GM12864 (cell line): ENCODE results near the gene RHBDD1.

Source experiments
- DNase-seq: peaks from one replicate; pipeline ENCODE4 v3.0.0-alpha.2; 2011; ENCODE audit warnings: low read depth
- H3K4me3 ChIP-seq: 2 replicates; pipeline ENCODE4 v1.5.1; 2011; ENCODE audit warnings: mild to moderate bottlenecking, low read depth, low read length, control low read depth
- CTCF ChIP-seq: IDR thresholded peaks from 2 replicates; pipeline ENCODE4 v1.5.1; 2011; ENCODE audit warnings: low read depth, mild to moderate bottlenecking, moderate library complexity, low read length, control low read depth, inconsistent platforms; ENCODE audit errors: missing control alignments

The RHBDD1 gene

GRCh38 chr2:226884166-226884565, 48.3 kb downstream of the RHBDD1 start:
- TF ChIP-seq CTCF: no peak
- no peak overlapping the region for H3K4me3 ChIP-seq
- no peak for DNase-seq

- TF ChIP-seq CTCF: no peak
- no peak overlapping the region for H3K4me3 ChIP-seq
- no peak for DNase-seq
These were observed 50.0 kb downstream of the RHBDD1 start for GRCh38 chr2:226885769-226886435.

DNA sequence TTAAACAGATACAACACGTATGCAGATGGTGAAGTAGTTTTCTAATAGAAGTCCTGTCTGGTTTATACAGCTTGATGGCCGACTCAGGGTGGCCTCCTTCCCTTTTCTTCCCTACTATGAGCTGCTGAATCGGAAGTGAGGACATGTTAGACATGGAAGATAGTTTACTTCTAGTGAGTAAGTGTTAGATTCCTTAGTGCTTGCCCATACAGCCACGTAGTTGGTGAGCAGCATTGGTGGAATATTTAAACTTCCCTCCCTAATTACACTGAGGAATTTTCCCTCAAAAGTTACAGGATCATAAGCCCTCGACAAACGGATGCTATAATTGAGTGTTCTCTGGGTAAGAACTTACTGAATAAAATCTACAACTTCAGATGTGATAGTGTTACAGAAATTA, 52.1 kb downstream of the RHBDD1 start:
- H3K4me3 ChIP-seq: no peak overlapping the region
- TF ChIP-seq CTCF: no peak
- no peak for DNase-seq

- H3K4me3 ChIP-seq: no peak overlapping the region
- DNase-seq: no peak
- TF ChIP-seq CTCF: no peak
These were observed 52.6 kb downstream of the RHBDD1 start for GRCh38 chr2:226888378-226888965.

DNA sequence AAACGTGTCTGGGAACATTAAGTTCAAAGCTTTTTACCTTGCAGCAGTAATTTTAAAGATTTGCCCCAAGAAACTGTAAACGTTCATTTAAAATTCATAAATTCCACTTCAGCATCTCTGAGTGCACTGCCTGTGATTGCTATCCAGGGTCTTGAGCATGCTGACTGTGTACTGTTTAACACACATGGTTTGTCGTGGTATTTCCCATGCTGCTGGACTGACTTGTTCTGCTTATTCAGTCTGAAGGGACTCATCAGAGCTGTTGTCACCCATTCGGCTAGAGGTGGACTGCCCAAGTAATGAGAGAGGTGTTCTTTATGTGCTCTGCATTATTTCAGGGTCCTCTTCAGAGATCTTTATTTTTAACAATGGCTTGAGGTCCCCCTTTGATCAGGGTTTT, 53.1 kb downstream of the RHBDD1 start:
- no peak for DNase-seq
- TF ChIP-seq CTCF: no peak
- H3K4me3 ChIP-seq: no peak overlapping the region

GRCh38 chr2:226890286-226890685, 54.4 kb downstream of the RHBDD1 start:
- H3K4me3 ChIP-seq: no peak overlapping the region
- no peak for DNase-seq
- TF ChIP-seq CTCF: no peak

GRCh38 chr2:226891780-226892590, 56.1 kb downstream of the RHBDD1 start:
- H3K4me3 ChIP-seq: no peak overlapping the region
- no peak for DNase-seq
- no peak for TF ChIP-seq CTCF
